Osteoblast (primary cell): Measurements from ENCODE around the gene SMCO2. TPM values are rescaled to one million over a fixed set of nuclear protein-coding genes. Genes with fewer than 3 reads are reported as not detected.
A peak's percentile ranks its signal among the peaks of the same experiment; 100 is the strongest.

Experiments
- DNase-seq: peaks from one replicate; pipeline ENCODE4 v3.0.0; 2011; ENCODE audit warnings: low spot score, mixed read lengths; ENCODE audit not compliant: insufficient read length; ENCODE audit errors: missing footprints
- H2AFZ ChIP-seq: 2 replicates; pipeline ENCODE4 v1.6.0; 2011; ENCODE audit warnings: mild to moderate bottlenecking, low read length
- H3K27ac ChIP-seq: 2 replicates; pipeline ENCODE4 v1.5.1; 2011; ENCODE audit warnings: mild to moderate bottlenecking, low read depth, low read length, moderate library complexity
- H3K27me3 ChIP-seq: 2 replicates; pipeline ENCODE4 v1.6.0; 2012; ENCODE audit warnings: mild to moderate bottlenecking, control low read depth, inconsistent platforms, low read length, moderate library complexity; ENCODE audit not compliant: insufficient read depth
- H3K36me3 ChIP-seq: 2 replicates; pipeline ENCODE4 v1.5.1; 2011; ENCODE audit warnings: mild to moderate bottlenecking, low read length, control low read depth, moderate library complexity; ENCODE audit not compliant: insufficient read depth
- H3K4me1 ChIP-seq: 2 replicates; pipeline ENCODE4 v1.5.1; 2011; ENCODE audit warnings: mild to moderate bottlenecking, low read length, control low read depth, moderate library complexity; ENCODE audit not compliant: insufficient read depth
- H3K4me2 ChIP-seq: 2 replicates; pipeline ENCODE4 v1.6.0; 2011; ENCODE audit warnings: mild to moderate bottlenecking, low read length; ENCODE audit not compliant: insufficient read depth
- H3K4me3 ChIP-seq: fragments of 200-600 bp; sonication (generic); 3 replicates; pipeline ENCODE4 v1.5.1; 2012; ENCODE audit warnings: mild to moderate bottlenecking, low read length, inconsistent platforms; ENCODE audit not compliant: insufficient read depth
- H3K79me2 ChIP-seq: 2 replicates; pipeline ENCODE4 v1.6.0; 2012; ENCODE audit warnings: mild to moderate bottlenecking, low read length, control low read depth, inconsistent platforms; ENCODE audit not compliant: insufficient read depth
- H3K9me3 ChIP-seq: 2 replicates; pipeline ENCODE4 v1.5.1; 2011; ENCODE audit warnings: low read depth, low read length, control low read depth
- H4K20me1 ChIP-seq: 2 replicates; pipeline ENCODE4 v1.6.0; 2012; ENCODE audit warnings: mild to moderate bottlenecking, low read length, control low read depth; ENCODE audit not compliant: insufficient read depth
- total RNA-seq: library from RNA; depleted of rRNA; stranded (reverse); fragments of >200 nt; gene quantifications from 2 replicates; pipeline ENCODE4 v1.2.3, GENCODE V29; 2012
- TF ChIP-seq, protein P1 (sequence below): IDR thresholded peaks from 2 replicates; pipeline ENCODE4 v1.5.1; 2011; ENCODE audit warnings: mild to moderate bottlenecking, low read depth, low read length, moderate library complexity; ENCODE audit errors: extremely low read depth

Gene SMCO2
- total RNA-seq, 1 donor = 0.72 TPM

DNA sequence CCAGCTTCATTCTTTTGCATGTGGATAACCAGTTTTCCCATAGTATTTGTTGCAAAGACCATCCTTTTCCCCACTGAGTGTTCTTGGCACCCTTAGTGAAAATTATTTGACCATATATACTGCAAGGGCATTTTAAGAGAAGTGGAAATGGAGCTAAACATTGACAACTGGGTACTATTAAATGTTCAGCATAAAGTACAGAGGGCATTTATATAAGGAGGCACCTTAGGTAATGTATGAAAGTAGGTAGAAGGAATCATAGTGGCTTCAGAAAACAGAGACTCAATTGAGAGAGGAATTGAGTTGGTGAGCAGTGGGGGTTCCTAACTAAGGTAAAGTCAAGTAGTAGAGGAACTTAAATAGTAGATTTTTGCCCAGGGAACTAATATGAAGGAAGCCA lies 34.5 kb upstream of the SMCO2 start:
- Histone ChIP-seq H3K27me3 (no peaks in the 10 kb centered on the region), H3K79me2 (no peaks in the 10 kb centered on the region), H3K4me3 (no peak overlapping the region), H4K20me1 (no peaks in the 10 kb centered on the region), H3K36me3 (peaks cover 6% of the 10 kb centered on the region), H3K4me2 (no peak overlapping the region), H3K9me3 (no peaks in the 10 kb centered on the region), H2AFZ (no peak overlapping the region), H3K4me1 (no peaks in the 10 kb centered on the region), H3K27ac (no peak overlapping the region)
- TF ChIP-seq, protein P1, sequence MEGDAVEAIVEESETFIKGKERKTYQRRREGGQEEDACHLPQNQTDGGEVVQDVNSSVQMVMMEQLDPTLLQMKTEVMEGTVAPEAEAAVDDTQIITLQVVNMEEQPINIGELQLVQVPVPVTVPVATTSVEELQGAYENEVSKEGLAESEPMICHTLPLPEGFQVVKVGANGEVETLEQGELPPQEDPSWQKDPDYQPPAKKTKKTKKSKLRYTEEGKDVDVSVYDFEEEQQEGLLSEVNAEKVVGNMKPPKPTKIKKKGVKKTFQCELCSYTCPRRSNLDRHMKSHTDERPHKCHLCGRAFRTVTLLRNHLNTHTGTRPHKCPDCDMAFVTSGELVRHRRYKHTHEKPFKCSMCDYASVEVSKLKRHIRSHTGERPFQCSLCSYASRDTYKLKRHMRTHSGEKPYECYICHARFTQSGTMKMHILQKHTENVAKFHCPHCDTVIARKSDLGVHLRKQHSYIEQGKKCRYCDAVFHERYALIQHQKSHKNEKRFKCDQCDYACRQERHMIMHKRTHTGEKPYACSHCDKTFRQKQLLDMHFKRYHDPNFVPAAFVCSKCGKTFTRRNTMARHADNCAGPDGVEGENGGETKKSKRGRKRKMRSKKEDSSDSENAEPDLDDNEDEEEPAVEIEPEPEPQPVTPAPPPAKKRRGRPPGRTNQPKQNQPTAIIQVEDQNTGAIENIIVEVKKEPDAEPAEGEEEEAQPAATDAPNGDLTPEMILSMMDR = no peak
- no peak for DNase-seq

DNA sequence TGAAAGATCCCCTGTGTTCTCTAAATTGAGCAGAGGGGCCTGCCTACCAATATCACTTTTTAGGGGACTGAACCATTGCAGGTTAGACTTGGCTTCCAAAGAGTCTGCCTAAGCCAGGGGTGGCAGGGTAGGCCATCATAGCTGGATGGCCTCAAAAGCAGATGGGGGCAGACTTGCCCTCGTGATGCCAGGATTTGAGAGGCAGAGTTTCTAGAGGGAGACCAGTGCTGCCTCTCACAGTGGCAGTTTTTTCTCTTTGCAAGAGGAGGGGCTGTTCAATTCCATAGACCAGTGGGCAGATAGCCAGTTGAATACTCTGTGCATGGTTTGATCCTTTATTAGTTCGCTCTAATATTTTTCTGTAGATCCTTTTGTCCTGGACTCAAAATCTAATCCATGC lies 23.8 kb upstream of the SMCO2 start:
- DNase-seq = no peak
- no peaks in the 10 kb centered on the region for H3K79me2 ChIP-seq
- no peaks in the 10 kb centered on the region for H3K36me3 ChIP-seq
- TF ChIP-seq, protein P1 = no peak
- H3K27ac ChIP-seq = no peak overlapping the region
- no peaks in the 10 kb centered on the region for H4K20me1 ChIP-seq
- H2AFZ ChIP-seq = no peak overlapping the region
- H3K27me3 ChIP-seq = no peaks in the 10 kb centered on the region
- H3K4me1 ChIP-seq = peaks cover 4% of the 10 kb centered on the region
- no peak overlapping the region for H3K4me3 ChIP-seq
- H3K9me3 ChIP-seq = no peaks in the 10 kb centered on the region
- H3K4me2 ChIP-seq = no peak overlapping the region

DNA sequence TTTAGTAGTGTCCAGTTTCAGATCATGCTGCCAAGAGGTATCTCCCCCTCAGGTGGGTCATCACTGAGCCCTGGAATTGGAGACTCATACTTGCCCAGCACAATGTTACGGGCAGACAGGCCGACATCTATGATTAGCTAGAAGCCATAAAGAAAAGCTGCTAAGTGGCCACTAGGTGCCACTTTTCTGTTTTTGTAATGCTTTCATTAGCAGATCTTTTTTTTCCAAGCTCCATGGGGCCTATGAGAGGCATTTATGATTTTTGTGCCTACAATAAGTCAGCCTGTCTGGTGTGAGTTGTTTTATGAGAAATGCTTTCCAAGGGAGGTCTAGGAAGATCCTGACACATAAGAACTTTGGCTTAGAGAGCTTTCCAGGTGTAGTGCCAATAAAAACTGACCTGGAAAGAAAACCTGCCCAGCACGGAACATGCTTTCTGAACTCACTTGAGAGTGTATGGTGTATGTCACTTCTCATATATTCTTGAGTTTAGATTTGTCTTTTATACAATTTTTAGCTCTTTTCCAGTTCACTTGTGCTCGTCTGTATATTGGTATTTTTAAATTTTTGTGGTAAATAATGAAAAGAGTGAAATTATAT lies 21.8 kb upstream of the SMCO2 start:
- H3K4me2 ChIP-seq = no peak overlapping the region
- H3K9me3 ChIP-seq = no peaks in the 10 kb centered on the region
- no peak overlapping the region for H2AFZ ChIP-seq
- TF ChIP-seq, protein P1 = peak; percentile 68
- no peaks in the 10 kb centered on the region for H3K27me3 ChIP-seq
- H3K36me3 ChIP-seq = no peaks in the 10 kb centered on the region
- H3K27ac ChIP-seq = peak overlapping the region; percentile 54
- no peaks in the 10 kb centered on the region for H3K79me2 ChIP-seq
- peak; percentile 61 for DNase-seq
- no peaks in the 10 kb centered on the region for H4K20me1 ChIP-seq
- H3K4me1 ChIP-seq = peaks cover 4% of the 10 kb centered on the region
- no peak overlapping the region for H3K4me3 ChIP-seq

DNA sequence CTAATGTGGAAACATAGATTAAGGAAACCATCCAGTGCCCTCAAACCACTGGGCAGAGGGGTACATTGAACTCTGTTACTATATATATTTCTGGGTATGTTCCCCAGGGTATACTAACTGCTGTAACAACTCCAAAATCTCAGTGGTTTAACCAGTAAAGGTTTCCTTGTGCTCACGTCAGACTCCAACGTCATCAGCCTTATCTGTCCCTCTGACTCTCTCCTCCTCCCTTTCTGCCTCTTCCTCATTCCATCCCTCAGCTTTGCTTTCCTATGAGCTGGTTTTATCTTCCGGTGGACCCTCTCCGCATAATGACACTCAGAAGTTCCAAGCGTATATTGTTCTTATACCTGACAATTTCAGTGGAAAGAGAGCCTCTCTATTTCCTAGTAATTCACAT lies 21.2 kb upstream of the SMCO2 start:
- no peak overlapping the region for H3K4me2 ChIP-seq
- peaks cover 4% of the 10 kb centered on the region for H3K4me1 ChIP-seq
- no peaks in the 10 kb centered on the region for H3K36me3 ChIP-seq
- no peak overlapping the region for H3K4me3 ChIP-seq
- H3K27ac ChIP-seq = peak overlapping the region; percentile 54
- no peak for DNase-seq
- H3K9me3 ChIP-seq = no peaks in the 10 kb centered on the region
- no peaks in the 10 kb centered on the region for H3K79me2 ChIP-seq
- H2AFZ ChIP-seq = no peak overlapping the region
- H3K27me3 ChIP-seq = no peaks in the 10 kb centered on the region
- TF ChIP-seq, protein P1 = no peak
- no peaks in the 10 kb centered on the region for H4K20me1 ChIP-seq
